ENCODE data around the gene KIF19.

DNA sequence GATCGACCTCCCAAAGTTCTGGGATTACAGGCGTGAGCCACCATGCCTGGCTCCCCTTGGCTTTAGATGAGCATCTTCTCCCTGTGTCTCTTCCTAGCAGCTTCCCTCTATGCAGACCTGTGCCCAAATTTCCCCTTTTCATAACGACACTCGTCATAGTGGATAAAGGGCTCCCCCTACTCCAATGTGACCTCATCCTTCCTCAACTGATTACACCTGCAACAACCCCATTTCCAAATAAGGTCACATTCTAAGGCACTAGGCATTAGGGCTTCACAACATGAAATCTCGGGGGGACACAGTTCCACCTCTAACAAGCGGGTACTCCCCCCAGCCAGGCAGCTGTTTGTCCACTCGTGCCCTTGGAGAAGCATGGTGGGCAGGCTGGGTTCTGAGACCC, 10.3 kb downstream of the KIF19 start:
- TF ChIP-seq, protein P1, sequence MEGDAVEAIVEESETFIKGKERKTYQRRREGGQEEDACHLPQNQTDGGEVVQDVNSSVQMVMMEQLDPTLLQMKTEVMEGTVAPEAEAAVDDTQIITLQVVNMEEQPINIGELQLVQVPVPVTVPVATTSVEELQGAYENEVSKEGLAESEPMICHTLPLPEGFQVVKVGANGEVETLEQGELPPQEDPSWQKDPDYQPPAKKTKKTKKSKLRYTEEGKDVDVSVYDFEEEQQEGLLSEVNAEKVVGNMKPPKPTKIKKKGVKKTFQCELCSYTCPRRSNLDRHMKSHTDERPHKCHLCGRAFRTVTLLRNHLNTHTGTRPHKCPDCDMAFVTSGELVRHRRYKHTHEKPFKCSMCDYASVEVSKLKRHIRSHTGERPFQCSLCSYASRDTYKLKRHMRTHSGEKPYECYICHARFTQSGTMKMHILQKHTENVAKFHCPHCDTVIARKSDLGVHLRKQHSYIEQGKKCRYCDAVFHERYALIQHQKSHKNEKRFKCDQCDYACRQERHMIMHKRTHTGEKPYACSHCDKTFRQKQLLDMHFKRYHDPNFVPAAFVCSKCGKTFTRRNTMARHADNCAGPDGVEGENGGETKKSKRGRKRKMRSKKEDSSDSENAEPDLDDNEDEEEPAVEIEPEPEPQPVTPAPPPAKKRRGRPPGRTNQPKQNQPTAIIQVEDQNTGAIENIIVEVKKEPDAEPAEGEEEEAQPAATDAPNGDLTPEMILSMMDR (IDR thresholded peaks at IDR 0.05; ENCODE audit: insufficient read depth, low read length) = no peak
- TF ChIP-seq SPI1 (IDR thresholded peaks at IDR 0.05; ENCODE audit: borderline replicate concordance, low read depth) (no peak), GABPA (IDR thresholded peaks at IDR 0.05; ENCODE audit: low read depth) (no peak)
- TF ChIP-seq, protein P2, sequence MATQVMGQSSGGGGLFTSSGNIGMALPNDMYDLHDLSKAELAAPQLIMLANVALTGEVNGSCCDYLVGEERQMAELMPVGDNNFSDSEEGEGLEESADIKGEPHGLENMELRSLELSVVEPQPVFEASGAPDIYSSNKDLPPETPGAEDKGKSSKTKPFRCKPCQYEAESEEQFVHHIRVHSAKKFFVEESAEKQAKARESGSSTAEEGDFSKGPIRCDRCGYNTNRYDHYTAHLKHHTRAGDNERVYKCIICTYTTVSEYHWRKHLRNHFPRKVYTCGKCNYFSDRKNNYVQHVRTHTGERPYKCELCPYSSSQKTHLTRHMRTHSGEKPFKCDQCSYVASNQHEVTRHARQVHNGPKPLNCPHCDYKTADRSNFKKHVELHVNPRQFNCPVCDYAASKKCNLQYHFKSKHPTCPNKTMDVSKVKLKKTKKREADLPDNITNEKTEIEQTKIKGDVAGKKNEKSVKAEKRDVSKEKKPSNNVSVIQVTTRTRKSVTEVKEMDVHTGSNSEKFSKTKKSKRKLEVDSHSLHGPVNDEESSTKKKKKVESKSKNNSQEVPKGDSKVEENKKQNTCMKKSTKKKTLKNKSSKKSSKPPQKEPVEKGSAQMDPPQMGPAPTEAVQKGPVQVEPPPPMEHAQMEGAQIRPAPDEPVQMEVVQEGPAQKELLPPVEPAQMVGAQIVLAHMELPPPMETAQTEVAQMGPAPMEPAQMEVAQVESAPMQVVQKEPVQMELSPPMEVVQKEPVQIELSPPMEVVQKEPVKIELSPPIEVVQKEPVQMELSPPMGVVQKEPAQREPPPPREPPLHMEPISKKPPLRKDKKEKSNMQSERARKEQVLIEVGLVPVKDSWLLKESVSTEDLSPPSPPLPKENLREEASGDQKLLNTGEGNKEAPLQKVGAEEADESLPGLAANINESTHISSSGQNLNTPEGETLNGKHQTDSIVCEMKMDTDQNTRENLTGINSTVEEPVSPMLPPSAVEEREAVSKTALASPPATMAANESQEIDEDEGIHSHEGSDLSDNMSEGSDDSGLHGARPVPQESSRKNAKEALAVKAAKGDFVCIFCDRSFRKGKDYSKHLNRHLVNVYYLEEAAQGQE (IDR thresholded peaks at IDR 0.05; ENCODE audit: insufficient replicate concordance, low read depth) = no peak
